Endometrial microvascular endothelial cells (primary cell): ENCODE results near the gene MCTS1. TPM values are rescaled to one million over a fixed set of nuclear protein-coding genes. Genes with fewer than 3 reads are reported as not detected.
"Not testable (repeated sequence)": the region's sequence is repeated elsewhere in the genome, so short reads cannot be mapped to it uniquely, and the experiment has no call there.

Experiments
- in situ Hi-C: cut with HindIII; loops from 2 replicates; pipeline ENCODE4 v1.10.0; 2017; ENCODE audit warnings: low sequenced_read_pairs, low pct_unique_long_range_greater_than_20kb; ENCODE audit errors: inconsistent ontology term
- total RNA-seq: library from RNA; depleted of rRNA; stranded (reverse); fragments of >200 nt; gene quantifications from one replicate; pipeline ENCODE4 v1.2.3, GENCODE V29; 2015; ENCODE audit errors: inconsistent ontology term

The MCTS1 gene, protein sequence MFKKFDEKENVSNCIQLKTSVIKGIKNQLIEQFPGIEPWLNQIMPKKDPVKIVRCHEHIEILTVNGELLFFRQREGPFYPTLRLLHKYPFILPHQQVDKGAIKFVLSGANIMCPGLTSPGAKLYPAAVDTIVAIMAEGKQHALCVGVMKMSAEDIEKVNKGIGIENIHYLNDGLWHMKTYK
- 46.5 TPM for total RNA-seq

DNA sequence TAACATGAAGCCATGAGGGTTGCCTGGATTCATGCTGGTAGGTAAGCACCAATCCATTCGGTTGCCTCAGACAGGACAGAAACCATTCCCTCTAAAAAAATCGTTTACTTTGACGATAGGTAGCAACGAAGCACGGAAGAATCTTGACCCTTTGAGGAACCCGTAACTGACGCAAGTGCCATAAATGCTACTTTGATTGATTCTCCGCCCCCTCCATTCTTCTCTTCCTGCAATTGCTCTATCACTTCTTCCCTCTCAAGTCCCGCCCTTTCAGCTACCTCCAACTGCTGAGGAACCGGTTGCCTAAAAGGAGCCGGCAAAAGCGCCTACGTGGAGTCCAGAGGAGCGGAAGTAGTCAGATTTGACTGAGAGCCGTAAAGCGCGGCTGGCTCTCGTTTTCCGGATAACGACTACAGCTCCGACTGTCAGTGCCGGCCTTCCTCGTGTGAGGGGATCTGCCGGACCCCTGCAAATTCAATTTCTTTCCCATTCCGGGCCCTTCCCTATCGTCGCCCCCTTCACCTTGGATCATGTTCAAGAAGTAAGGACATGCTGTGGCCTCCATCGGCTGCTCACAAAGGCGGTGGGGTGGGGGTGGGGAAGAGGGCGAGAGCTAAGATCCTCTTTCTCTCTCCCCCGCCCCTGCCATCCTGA lies at the start of gene MCTS1:
Gene MCTS1 (plus strand): TSS at position 395 of the 654 bp plus-strand sequence. CDS start 136 bp downstream, at position 531.
- in situ Hi-C loops, result no loop called here

DNA sequence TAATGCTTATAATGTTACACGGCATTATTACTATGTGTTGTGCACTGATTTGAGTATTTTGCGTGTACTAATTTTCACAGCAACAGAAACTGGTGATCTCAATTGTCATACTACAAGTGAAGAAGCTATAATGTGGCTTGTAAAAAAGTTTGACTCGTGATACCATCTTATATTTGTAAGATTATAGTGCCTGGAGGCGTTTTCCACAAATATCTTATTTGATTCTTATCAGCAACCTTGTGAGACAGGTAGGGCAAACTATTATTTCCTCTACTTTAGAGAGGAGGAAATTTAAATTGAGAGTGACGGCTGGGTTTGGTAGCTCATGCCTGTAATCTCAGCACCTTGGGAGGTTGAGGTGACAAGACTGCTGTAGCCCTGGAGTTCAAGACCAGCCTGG lies 47.6 kb upstream of the MCTS1 start:
- in situ Hi-C loops, result no loop called here

DNA sequence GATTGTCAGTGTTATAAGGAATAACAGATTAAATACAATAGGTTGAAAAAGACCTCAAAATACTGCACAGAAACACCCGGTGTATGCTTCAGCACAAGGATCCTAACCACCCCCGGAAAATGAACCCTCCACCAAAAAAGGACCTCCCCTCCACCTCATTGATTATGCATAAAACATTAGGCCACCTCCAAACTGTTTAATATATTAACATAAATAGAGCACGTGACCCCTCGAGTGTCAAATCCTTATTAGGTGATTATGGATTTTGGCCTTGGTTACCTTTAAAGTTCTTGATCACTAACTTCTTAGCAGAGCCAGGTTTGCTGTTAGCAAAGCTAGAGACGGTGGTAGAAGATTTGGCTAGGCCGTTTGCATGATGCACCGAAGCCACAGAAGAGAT lies 44.1 kb upstream of the MCTS1 start:
- in situ Hi-C loops, result no loop called here

DNA sequence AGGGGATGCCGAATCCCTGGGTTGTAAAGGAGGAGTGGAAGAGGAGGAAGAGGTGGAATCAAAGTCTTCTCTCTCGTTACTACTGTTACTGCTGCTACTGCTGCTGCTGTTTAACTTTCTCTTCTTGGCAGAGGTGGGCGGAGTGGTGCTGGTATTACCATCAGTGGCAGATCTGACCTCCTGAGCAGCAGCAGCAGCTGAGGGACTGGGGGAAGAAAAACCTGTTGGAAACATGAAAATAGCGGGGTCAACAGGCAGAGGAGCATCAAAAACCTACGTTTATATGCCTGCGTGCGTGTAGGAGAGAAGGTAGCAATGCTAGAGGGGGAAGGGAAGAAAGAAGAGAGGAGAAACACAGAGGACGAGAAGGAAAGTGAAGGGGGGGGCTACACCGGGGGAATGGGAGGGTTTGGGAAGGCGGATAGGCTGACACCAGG lies 43.5 kb upstream of the MCTS1 start:
- in situ Hi-C loops, result no loop called here

DNA sequence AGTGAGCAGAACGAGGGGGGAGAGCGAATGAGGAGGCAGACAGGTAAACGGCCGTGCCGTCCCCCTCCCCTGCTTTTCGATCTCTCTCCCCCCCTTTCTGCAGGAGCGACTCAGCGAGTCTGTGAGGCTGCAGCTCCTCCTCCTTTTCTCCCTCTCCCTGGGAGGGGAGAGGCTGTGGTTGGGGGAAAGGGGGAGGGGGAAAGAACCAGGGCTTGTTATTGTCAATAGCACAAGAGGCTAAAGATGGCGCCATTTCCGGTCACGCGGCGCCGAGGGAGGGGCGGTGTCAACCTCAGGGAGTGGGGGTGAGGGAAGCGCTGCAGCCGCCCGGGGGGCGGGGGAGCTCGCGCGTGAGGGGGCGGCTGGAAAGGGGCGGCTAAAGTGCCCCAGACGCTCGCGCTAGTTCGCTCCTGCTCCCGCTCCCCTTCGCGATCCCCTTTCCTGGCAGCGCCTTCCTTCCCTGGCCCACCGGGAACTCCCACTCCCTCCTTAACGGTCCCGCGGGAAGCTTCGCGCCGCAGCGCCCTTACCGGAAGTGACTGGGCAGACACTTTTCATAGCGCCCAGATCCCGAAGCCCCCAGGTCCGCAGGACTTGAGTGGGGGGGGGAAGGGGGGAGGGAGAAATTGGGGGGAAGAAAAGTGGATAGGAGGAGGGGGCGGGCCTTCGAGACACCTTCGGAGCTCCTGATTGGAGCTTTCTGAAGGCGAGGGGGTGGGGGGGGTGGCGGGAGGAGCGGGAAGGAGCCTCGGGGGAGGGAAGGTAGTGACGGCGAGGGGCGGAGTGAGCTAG lies 42.9 kb upstream of the MCTS1 start, which contains the start of gene CUL4B:
Gene CUL4B (minus strand): TSS at position 121 of the 792 bp plus-strand sequence. CDS start 324 bp downstream, outside the sequence.
- in situ Hi-C loops, result no loop called here

DNA sequence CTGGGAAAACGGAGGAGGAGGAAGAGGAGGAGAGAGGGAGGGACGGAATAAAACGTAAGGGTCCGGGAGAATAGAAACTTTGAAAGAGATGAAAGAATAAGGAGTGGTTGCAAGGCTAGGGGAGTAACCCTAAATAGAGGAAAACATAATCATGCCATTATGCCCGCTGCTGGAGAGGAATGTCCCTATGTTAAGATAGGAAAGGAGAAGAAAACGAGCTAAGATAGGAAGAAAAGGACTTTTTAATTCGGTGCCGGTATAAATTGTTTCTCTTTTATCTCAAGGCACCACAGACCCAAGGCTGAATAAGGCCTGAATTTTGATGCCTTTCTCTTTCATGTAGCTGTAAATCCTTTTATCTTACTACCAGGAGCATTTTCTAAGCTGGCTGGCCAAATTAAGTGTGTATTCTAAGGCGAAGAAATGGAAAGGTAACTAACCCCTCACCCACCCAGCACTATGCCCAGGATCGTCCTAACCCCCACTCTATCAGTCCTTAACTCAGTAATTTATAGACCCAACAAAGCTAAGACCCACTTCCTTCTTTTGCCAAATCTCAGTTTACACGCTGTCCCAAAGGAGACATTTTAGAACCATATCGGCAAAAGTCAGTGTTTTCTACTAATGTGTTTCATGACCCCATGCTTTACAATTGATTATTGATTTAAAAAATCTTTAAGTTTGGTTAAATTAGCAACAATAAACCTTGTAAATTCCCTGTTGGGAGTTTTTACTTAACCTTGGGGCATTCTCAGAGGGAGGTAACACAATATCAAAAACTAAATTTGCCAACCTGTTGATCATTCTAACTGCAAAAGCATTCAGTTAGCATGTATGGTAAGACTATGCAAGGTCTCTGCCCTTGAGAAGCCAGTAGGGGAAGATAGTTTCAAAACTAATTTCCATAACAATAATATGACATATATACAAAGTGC lies 42.0 kb upstream of the MCTS1 start:
- in situ Hi-C loops, result no loop called here

DNA sequence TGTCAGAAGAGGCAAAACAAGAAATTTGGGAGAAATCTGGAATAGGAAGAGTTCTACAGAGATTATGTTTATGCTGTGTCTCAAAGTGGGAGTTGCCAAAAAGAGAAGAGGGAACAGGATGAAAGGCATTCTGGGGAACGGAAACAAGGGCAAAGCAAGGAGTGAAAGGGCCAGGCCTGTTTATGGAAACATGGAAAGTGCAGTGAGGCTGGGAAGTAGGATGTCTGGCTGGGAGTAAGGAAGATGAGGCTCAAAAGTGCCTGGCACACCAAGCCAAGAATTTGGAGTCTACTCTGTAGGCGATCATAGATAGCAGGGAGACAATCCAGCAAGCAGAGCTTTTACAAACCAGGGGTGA lies 41.4 kb upstream of the MCTS1 start:
- in situ Hi-C loops, result no loop called here

DNA sequence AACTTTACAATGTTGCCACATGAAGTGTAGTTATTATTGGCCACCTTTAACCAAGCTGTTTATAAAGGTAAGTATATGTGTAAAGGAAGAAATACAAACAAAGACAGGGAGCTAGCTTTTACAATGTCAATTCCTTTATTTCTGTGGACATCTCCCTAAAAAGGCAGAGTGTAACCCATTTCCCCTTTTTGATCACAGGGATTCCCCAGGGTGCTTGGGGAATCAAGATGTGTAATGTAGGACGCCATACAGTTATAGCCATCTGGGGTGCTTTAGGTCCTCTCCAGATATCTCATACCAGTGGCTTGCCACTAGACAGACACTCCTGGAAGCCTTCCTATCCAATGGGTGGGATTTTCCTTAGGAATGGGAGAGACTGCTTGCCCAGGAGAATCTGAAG lies 39.0 kb upstream of the MCTS1 start:
- in situ Hi-C loops, result no loop called here

DNA sequence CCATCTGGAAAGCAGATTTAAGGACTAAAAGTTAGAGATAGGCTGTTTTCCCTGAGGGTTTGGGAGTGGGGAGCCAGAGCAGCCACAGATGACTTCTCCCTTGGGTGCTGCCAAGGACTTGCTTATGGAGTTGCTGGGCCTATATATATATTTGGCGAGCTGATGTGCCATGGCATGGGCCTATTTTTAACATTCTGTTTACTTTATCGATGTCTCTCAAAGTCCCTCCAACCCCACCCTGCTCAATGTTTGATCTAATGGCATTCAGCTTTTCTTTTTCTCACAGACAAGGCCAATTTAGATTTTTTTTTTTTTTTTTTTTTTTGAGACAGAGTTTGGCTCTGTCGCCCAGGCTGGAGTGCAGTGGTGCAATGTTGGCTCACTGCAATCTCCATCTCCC lies 37.1 kb upstream of the MCTS1 start:
- in situ Hi-C loops, result no loop called here

DNA sequence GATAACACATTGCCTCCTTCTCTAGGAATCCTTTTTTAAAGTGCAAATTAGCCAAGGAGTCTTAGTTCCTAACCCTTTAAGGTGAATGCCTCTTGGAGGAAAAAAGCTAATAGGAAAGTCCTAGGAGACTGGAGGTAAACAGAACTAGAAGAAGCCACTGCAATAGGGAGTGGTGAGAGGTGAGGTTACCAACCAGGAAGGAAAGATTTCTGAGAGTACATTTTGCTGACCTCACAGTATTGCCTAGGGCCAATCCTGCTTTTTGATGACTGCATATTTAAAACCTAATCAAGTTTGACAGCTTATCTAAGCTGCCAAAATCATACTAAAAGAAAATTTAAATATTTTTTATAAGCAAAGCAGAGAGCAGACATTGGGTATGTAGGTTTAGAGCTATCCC lies 35.9 kb upstream of the MCTS1 start:
- in situ Hi-C loops, result no loop called here

DNA sequence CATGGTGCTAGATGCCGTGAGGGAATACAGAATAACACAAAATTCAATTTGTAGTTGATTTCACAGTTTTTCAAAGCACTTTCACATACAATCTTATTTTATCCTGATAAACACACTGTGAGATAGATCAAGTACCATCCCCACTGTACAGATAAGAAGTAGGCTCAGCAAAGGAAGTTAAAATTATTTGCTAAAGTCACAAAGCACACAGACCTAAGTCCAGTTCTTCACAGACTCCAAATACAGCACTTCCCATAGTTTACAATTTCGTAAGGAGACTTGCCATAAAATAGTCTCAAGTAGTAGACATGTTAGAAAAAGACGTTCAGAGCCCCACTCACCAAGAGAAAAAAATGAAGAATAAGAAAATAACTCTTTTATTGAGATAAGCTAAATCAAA lies 35.3 kb upstream of the MCTS1 start:
- in situ Hi-C loops, result no loop called here

DNA sequence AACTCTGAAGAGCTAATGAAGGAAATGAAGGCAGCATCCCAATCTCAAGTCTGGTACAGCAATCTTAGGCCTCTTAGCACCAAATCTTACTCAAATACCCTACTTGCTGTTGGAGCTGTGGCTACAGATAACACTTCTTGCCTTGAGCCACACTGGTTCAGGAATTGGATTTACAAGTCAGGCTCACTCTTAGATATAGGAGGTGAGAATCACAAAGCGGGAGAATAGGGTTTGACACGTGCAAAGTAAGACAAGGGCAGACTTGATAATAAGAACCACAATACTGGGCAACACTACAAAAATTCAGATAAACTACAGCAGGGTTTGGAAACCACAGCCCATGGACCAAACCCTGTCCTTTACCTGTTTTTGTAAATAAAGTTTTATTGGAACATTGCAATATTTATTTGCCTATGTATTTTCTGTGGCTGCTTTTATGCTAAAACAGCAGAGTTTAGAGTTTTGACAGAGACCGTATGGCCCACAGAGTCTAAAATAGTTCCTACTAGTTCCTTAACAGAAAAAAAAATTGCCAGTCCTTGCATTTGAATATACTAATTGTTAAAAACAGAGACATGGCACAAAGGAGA lies 33.8 kb upstream of the MCTS1 start:
- in situ Hi-C loops, result no loop called here

DNA sequence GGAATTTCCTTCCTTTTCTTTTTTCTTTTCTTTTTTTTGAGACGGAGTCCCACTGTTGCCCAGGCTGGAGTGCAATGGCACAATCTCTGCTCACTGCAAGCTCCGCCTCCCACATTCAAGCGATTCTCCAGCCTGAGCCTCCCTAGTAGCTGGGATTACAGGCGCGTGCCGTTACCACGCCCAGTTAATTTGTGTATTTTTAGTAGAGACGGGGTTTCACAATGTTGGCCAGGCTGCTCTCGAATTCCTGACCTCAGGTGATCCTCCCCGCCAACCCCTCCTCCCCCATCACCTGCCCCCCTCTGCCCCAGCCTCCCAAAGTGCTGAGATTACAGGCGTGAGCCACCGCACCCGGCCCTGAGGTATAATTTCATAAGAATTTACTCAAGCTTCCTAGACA lies 30.1 kb upstream of the MCTS1 start:
- in situ Hi-C loops, result not testable (repeated sequence)

DNA sequence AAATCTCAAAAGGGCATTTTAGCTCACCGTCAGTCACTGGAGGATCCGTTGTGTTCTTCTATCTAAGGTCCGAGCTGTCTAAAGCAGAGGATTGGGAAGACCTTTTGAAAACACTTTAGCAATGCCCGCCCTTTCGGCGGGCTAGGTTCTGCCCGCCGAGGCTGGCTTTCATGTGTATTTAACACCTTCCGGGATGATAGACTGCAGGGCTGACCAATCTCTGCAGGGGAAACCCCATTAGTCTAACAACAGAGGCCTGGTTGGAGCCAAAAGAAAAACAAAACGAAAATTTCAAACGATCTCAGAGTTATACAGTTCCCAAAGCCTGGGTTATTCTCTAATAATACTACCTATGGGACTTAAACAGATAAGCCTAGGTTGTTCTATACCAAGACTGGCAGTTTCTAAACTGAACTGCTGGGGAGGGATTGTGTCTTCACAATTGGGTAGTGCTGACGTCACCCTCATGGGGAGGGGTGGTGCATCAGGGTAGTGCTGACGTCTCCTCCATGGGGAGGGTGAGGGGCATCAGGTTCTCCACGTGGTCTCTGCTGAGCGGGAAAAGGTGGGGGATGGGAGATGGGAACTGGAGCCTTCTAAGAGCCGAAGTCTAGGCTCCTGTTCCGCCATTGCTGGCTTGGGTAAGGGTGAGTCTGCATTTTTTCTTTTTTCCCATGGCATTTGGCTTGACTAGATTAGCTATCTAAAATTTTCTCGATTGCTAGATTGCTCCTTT lies 28.4 kb upstream of the MCTS1 start:
- in situ Hi-C loops, result no loop called here

DNA sequence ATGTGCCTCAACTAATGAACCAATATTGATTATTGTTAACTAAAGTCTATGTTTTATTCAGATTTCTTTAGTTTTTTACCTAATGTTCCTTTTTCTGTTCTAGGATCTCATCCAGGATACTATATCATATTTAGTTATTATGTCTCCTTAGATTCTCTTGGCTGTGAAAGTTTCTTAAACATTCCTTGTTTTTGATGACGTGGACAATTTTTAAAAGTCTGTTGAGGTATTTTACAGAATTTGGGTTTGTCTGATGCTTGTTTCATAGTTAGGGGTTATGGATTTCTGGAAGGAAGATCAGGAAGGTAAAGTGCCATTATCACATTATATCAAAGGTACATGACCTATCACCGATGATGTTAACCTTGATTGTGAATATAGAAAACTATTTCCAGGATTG lies 18.2 kb upstream of the MCTS1 start:
- in situ Hi-C loops, result no loop called here

DNA sequence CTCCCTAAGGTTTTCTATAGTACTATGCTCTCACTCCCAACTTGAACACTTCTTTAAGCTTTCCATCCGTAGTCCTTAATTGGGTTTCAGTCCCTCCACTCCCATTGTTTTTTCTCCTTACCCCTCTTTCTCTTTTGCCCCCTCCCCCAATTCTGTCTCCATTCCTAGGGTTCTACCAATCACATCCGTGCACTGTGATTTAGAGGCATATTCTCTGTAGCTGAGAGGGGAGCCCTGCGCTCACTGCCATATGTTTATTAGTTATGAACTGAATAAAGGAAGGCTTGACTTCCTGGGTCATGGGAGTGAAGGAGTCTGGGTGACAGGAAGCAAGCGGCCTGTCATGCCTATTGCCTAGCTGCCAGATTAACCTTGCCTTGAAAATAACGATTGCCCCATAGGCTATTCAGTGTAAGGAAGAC lies 471 bp downstream of the MCTS1 start:
- in situ Hi-C loops, result no loop called here

DNA sequence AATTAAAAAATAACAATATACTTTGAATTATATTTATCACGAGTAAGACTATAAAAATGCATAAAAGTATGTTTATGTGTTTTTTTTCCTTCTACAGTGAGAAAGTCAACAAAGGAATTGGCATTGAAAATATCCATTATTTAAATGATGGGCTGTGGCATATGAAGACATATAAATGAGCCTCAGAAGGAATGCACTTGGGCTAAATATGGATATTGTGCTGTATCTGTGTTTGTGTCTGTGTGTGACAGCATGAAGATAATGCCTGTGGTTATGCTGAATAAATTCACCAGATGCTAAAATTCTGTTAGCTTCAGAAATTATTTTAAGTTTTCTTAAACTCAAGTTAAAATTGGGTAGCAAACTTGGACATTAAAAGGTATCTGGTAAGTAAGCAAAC lies 8.2 kb downstream of the MCTS1 start:
- in situ Hi-C loops, result no loop called here

DNA sequence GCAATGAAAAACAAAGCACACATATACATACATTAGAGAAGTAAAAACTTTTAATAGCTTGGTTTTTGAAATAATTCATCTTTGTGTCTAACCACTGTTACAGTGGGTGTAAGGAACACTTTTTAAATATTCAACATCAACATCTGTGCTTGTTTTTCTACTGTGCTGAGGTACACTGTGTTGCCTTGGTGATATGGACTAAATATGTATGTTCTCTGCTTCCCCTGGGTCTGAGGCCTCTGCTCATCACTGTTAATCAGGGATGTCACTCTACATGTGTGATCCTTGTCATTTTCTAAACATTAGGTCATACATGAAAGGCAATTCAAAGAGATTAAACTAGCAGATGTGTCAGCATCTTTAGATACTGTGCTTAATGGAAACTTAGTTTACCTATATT lies 10.9 kb downstream of the MCTS1 start:
- in situ Hi-C loops, result no loop called here
